HG02981 (cell line): Measurements from ENCODE around the gene TP53TG5.

Experiments used
- ATAC-seq: cut with Tn5 transposase; IDR thresholded peaks from one replicate; pipeline ENCODE4 v1.9.1; 2021; ENCODE audit warnings: mild to moderate bottlenecking, moderate library complexity; ENCODE audit not compliant: unreplicated experiment

The TP53TG5 gene

DNA sequence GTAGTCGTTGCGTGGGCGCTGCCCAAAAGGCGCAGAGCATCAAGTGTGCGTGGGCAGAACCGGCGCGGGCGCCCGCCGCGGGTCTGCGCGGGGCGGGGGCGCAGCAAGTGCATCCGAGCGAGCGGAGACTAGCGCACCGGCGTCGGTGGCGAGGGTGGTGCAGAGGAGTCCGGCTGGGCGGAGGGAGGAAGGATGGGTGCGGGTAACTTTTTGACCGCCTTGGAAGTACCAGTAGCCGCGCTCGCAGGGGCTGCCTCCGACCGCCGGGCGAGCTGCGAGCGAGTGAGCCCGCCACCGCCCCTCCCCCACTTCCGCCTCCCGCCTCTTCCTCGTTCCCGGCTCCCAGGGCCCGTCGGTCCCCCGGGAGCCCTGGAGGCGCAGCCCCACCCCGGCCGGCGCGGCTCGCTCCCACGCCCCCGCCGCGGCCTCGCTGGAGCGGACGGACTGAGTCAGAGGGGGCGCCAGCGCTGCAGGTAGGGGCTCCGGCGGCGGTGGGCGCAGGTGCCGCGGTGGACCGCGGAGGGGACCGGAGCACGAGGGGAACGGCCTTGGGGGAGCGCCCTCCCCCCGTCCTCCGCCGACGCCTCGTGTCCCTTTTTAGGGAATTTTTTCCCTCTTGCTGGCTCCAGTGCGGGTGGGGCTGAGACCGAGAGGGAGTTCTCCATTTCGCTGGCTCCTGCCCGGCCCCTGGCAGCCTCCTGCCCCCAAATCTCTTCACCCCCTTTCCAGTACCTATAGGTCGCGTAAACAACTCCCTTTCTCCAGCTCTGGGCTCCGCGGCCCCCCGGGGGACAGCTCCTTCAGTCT is 28.3 kb upstream of the TP53TG5 start:
- no peak for ATAC-seq

DNA sequence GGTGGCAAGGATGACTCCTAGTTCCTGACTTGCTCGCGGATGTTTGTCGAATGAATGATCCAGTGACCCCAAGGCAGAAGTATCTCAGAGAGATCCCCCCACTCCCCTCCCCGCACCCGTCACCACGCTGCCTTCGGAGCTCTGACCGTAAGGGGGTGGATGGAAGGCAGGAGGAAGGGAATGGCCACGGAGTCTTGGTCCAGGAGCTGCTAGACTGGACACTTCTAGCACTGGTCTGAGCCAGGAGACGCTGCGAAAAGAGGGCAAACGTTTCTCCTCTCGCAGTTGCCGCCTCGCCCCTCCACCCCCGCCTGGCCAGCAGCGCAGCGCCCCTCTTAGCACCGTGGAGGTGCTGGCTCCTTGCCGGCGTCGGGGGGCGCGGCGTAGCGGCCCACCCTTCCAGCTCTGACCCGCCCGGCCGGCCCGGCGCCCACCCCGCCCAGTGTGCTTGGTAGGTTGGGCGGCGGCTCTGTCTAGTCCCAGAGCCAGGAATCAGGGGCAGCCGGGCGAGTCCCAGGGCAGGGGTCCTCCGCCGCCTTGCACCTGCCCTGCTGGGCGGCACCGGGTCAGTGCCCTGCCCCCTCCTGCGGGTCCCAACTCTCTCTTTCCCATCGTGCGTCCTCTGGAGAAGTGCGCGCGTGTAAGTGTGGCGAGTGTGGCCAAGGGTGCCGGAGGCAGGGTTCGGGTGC is 27.6 kb upstream of the TP53TG5 start:
- ATAC-seq = no peak

DNA sequence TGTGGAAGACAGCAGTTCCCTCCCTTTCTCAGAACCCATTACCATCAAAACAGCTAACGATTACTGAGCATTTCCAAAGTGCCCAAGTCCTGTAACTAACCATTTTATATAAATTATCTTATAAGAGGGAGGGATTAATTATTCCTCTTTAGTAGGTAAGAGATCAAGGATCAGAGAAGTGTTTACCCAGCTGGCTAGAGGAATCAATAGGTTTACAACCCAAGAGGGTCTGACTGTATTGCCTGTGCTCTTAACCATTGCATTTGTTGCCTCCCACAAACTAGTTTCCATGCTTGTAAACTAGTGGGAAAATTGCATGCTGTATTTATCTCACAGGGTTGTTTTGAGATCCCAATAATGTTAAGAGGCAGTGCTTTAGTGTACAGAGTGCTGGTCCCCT is 26.3 kb upstream of the TP53TG5 start:
- ATAC-seq = no peak

DNA sequence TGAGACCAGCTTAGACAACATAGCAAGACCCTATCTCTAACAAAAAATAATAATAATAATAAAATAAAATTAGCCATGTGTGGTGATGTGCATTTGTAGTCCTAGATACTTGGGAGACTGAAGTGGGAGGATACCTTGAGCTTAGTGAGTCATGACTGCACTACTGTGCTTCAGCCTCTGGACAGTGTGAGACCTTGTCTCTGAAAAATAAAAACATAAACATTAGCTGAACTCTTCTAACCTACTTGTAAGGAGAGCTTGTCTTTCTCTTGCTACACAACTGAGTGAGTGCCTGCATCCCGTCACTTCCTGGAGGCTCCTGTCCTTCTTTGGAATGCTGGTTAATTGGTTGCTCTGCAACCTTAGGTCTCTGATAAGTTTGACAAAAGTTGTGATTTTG is 24.8 kb upstream of the TP53TG5 start:
- no peak for ATAC-seq

DNA sequence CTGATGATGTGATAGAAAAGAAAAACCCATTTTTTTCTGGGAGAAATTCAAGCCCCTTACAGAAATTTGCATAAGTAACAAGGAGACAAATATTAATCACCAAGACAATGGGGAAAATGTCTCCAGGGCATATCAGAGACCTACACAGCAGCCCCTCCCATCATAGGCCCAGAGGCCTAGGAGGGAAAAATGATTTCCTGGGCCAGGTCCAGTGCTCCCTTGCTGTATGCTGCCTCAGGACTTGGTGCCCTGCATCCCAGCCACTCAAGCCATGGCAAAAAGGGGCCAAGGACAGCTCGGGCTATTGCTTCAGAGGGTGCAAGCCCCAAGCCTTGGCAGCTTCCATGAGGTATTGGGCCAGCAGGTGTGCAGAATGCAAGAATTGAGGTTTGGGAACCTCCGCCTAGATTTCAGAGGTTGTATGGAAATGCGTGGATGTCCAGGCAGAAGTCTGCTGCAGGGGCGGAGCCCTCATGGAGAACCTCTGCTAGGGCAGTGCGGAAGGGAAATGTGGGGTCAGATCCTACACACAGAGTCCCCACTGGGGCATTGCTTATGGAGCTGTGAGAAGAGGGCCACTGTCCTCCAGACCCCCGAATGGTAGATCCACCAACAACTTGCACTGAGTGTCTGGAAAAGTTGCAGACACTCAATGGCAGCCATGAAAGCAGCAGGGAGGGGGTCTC is 22.4 kb upstream of the TP53TG5 start:
- no peak for ATAC-seq

DNA sequence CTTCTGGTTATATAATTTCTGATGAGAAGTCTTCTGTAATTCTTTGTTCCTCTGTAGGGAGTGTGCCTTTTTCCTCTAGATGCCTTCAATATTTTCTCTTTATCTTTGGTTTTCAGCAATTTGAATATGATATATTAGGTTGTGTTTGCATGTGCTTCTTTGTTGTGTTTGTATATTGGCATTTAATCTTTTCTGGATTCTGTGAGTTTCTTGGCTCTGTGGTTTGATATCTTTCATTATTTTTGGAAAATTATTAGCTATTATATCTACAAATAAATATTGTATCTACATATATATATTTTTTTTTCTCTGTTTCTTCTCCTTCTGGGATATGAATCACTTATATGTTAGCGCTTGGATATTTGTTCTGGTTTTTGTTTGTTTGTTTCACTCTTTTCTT is 20.9 kb upstream of the TP53TG5 start:
- ATAC-seq = no peak

DNA sequence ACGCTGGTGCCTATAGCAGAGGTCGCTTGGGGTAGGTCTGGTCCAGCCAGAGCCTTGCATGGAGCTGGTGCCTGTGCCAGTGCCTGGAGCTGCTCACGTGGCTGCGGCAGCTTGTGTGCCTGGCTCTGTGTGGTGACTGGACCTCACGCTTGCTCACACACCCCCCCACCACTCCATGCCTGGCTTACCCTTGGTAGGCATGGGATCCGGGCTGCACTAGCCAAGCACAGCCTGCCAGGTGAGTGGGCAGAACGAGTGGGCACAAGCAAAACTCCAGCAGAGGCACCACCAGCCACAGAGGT is 16.9 kb upstream of the TP53TG5 start:
- no peak for ATAC-seq

DNA sequence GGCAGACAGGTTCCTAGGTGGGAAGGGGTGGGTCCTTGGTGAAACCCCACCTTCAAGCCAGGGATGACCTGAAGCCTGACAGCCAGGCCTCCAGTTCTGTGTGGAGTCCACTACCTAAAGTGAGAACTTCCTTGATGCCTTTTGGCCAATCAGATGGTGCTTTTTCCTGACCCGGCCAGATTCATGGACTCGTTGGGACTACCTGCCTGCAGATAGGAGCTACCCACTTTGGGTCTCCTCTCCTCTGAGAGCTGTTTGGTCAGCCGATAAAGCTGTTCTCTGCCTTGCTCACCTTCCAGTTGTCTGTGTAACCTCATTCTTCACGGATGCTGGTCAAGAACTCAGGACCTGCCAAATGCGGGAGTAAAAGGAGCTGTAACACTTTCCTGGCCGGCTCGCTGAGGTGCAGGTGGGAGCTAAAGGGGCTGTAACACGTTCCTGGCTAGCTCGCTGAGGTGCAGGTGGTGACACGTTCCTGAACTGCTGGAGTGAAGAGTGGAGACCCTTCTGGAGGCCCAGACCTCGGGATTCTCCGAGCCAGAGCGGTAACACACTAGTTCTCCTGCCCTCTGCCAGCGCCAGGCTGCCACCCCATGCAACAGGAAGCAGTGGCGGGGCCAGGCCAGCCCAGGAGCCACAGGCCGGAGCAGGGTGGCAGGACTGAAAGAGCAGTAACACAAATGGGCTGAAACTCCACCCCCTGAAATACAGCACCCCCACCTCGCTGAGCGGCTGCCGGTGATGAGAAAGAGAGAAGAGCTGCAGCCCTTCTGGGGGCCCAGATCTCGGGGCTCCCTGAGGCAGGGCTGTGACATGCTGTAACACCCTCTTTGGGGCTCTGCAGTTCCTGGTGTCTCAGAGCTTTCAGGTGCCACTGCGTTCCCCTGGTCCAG is 16.3 kb upstream of the TP53TG5 start:
- no peak for ATAC-seq

DNA sequence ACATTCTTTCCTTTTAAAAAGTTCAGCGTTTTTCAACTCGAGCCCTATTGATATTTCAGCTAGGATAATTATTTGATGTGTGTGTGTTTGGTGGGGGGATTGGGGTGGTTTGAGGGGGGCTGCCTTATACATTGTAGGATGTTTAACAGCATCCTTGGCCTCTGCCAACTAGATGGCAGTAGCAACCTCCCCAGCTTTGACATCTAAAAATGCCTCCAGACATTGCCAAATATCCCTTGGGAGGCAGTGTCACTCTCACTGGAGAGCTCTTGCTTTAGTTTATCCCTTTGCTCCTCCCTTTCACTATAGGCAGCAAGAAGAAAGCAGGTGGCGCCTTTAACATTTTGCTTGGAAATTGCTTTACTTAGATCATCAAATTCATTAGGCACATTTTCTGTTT is 14.6 kb upstream of the TP53TG5 start:
- no peak for ATAC-seq

DNA sequence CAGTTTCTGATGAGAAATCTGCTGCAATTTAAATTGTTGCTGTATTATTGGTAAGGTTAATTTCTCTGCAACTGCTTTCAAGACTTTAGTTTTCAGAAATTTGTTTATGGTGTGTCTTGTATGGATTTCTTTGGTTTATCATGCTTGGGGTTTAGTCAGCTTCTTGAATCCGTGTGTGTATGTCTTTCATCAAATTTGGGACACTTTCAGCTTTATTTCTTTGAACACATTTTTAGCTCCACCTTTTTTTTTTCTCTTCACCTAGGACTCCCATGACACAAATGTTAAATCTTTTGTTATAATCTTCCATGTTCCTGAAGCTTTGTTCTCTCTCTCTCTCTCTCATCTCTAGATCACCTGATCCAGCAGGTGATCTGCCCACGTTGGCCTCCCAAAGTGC is 13.4 kb upstream of the TP53TG5 start:
- no peak for ATAC-seq

DNA sequence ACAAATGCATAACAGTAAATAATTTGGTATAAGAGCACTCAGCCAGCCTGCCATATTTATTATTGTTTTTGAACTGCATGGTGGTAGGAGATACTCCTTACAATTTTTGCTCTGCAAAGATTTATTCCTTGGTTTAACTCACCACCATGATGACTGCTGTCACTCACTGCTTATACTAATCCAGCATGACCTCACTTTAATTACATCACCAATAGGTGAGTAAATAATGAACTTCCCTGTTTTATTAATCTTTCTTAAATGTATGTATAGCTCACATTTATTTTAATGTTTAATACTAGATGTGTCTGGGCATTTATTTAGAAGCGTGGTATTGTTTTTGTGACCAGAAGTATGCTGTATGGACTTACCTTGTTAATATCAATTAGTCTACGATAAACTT is 12.8 kb upstream of the TP53TG5 start:
- no peak for ATAC-seq

DNA sequence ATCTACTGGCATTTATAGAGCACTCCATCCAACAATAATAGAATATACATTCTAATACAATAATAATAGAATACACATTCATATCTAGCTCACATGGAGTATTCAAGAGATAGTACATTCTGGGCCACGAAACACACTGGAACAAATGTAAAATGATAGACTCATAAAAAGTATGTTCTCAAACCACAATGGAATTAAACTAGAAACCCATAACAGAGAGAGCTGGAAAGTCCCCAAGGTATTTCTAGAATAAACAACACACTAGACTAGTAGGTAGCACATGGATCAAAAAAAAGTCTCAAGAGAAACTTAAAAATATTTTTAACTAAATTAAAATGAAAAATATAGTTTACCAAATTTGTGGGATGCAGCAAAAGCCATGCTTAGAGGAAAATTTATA is 9.1 kb upstream of the TP53TG5 start:
- no peak for ATAC-seq

DNA sequence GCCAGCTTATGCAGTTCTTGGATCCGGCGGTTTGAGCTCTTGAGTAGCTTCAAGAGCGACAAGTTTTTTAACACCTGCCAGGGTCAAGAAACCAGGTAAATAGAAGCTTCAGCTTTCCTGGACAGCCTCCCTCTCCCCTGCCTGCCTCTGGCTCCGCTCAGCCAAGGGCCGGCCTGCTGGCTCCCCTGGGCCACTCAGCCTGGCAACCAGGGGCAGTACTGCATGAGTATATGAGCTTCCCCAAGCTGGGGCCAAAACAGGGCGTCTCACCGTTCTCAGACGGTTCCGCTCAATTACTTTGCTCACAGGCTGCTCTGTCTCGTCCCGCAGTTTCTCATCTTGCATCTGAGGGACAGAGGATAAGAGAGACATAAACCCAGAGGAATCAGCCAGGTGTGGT is 856 bp downstream of the TP53TG5 start:
- no peak for ATAC-seq

DNA sequence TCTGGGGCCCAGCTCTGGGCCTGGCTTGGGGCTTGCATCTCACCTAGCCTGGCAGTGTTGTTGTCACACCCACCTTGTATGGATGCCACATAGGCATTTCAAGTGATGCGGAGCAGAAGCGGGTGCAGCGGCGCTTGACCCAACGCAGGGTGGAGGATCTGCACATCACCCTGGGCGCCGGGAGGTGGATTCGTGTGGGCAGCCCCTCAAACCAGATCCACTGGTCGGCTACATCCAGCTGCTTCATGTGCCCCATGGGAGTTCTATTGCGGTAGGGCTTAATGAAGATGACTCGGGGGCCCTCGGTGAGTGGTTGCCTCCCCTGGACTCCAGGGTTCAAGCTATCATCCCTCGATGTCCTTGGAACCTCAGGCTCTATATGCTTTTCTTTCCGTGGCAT is 3.2 kb downstream of the TP53TG5 start:
- ATAC-seq = no peak

DNA sequence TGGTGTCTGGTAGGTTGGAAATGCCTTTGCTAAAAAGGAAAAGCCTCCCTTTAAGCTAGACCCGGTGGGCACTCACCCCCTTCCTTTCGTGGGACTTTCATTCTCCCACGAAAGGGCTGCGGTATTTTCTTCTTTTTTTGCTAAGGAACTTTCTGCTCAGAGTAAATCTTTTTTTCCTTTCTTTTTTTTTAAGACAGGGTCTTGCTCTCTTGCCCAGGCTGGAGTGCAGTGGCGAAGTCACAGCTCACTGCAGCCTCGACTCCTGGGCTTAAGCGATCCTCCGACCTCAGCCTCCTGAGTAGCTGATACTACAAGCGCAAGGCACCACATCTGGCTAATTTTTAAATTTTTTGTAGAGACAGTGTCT is 4.0 kb downstream of the TP53TG5 start:
- ATAC-seq = no peak

DNA sequence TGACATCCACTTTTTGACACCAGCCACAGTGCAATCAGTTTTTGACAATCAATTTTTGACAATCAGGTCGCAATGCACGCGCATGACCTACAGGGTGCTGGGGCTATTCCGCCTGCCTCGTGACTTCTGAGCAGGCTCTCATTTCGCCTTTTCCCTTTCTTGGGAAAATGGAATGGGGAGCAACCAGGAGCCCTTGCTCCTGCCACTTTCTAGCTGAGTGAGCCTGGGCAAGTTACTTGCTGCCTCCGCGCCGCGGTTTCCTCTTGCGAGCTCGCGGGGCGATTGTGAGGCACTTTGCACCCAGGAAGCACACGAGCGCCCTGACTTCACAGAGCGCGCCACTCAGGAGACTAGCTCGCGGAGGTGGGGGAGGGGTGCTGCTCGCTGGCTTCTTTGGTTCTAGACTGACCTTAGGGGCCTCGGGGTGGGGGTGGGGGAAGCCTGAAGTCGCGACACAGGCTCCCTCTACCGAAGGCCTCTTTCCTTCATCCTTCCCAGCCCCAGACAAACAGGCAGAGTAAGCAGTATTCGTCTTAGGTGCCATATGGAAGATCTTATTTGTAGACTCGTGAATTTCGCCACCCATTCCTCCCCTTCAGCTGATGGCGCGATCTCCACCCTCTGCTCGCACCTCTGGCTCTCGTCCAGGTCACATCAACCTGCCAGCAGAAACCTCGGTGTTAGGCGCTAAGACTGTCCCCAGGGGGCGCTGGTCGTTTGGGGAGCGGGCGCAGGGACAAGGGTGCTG is 4.6 kb downstream of the TP53TG5 start:
- ATAC-seq = peak; percentile 63

DNA sequence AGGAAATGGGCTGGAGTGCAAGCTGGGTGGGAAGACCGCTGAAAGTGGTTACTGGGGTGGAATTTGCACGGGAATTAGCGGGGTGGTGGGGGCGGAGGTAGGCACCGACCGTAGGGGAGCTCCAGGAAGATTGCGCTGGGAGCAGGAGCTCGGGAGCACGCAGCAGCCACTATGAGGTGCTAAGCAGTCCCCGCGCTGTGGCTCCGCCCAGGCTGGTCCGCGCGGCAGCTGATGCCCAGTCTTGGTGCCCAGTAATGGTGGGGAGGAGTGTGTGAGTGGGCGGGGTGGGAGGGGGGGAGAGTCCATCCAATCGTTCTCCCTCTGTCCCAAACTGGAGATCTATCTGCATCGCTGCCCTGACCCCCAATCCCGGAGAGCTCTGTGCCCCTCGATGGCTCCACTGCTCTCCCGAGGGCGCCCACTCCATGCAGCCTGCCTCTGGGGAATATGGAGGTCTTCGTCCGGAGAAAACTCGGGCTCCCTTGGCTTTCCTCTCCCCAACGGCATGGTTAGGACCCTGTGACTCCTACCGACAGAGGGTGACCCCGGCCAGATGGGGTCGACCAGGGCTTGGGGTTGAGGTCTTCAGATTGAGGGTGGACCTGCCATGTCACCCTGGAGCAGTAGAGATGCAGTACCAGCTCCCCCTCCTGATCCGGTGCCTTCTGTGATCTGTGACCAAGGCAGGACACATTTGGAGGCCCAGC is 5.3 kb downstream of the TP53TG5 start:
- no peak for ATAC-seq

DNA sequence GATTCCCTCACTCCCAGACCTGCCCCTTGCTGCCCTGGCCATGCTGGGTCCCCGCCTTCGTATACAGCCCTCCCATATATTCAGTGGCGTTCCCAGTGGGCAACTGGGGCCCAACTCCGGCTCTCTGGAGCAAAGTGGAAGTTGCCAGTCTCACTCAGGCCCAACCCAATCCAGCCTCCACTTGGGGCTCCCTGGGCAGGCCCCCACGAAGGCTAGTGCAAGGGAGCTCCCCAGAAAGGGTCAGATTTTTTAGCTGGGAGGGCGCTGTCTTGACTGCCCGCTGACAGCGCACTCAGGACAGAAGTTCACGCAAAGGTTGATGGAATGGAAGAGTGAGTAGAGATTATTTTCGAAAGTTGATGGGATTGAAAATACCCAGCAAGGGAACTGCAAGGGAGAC is 5.9 kb downstream of the TP53TG5 start:
- no peak for ATAC-seq

DNA sequence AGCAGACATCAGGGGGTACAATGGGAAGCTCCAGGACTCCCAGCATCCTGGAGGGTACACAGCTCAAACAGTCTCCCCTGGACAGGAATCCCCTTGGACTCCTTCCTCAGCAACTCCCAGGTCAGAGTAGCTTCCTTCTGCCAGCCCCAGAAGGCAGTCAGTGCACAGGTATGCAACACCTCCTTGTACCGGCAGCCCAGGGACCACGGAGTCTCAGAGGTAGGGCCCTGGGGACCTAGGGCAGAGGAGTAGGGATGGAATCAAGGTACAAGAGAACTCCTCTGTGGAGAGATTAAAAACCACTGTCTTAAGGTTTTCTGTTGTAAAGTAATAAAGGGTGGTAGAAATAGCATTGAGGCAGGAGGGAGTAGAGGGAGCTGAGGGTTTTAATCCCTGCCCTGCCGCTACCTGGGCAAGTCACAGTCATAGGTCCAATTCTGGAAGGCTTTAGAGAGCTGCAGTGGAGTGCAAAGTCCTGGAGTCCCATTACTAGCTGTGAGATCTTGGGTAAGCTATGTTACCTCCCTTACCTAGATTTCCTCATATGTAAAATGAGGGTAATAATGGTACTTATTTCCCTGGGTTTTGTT is 7.5 kb downstream of the TP53TG5 start:
- no peak for ATAC-seq
